Peyer's patch (tissue), 4 donors: ENCODE data around the gene DIS3L2. TPM values are rescaled to one million over a fixed set of nuclear protein-coding genes. Genes with fewer than 3 reads are reported as not detected.

ENCODE experiments used
- DNase-seq, 3 donors: peaks; one replicate each; pipeline ENCODE4 v3.0.0-alpha.2; 2017 to 2019
- H3K27ac ChIP-seq, 4 donors: fragments of 200-600 bp; sonication (generic); one replicate each; pipeline ENCODE4 v1.5.1; 2016 to 2019
- H3K27me3 ChIP-seq, 2 donors: fragments of 200-600 bp; sonication (generic); one replicate each; pipeline ENCODE4 v1.5.1; 2019
- H3K36me3 ChIP-seq, 3 donors: fragments of 200-600 bp; sonication (generic); one replicate each; pipeline ENCODE4 v1.5.1; 2016 to 2019
- H3K4me1 ChIP-seq, 4 donors: fragments of 200-600 bp; sonication (generic); one replicate each; pipeline ENCODE4 v1.5.1; 2016 to 2019
- H3K4me3 ChIP-seq, 4 donors: fragments of 200-600 bp; sonication (generic); 1 replicate in 3 of 4; 2 replicates in 1 of 4; pipeline ENCODE4 v1.5.1; 2016 to 2019; ENCODE audit warnings: mild to moderate bottlenecking in 1 of 4
- H3K9me3 ChIP-seq, 4 donors: fragments of 200-600 bp; sonication (generic); one replicate each; pipeline ENCODE4 v1.5.1; 2016 to 2019; ENCODE audit warnings: mild to moderate bottlenecking in 1 of 4
- POLR2A ChIP-seq, 2 donors: fragments of 450-650 bp; IDR thresholded peaks; one replicate each; pipeline ENCODE4 v1.5.1; 2017; ENCODE audit warnings: antibody characterized with exemption in 2 of 2, mild to moderate bottlenecking in 2 of 2, moderate library complexity in 2 of 2
- total RNA-seq, 4 donors: library from RNA; depleted of rRNA; stranded (reverse); fragments of >200 nt; gene quantifications; one replicate each; pipeline ENCODE4 v1.1.0, GENCODE V29; 2016
- TF ChIP-seq, protein P1 (sequence below), 6 experiments: fragments of 450-650 bp in 4 of 6; fragments of 200-600 bp in 2 of 6; sonication (generic) in 1 of 6; IDR thresholded peaks; one replicate each; pipeline ENCODE4 v1.5.1; 2017 to 2019; ENCODE audit warnings: antibody characterized with exemption in 6 of 6, mild to moderate bottlenecking in 3 of 6, moderate library complexity in 1 of 6

The DIS3L2 gene
- total RNA-seq, 4 donors from 2014 or later: 26.4 to 147 (median 58.3) TPM

DNA sequence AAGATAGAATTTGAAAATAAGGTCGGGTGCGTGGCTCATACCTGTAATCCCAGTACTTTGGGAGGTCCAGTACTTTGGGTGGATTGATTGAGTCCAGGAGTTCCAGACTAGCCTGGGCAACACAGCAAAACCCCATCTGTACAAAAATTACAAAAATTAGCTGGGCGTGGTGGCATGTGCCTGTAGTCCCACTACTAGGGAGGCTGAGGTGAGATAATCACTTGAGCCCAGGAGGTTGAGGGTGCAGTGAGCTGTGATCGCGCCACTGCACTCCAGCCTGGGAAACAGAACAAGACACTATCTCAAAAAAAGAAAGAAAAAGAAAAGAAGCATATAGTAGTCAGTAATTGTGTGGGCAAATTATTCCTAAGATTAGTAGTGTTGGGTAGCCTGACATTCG, 222.8 kb downstream of the DIS3L2 start:
- DNase-seq: no peak
- H3K36me3 ChIP-seq: no peaks in the 10 kb centered on the region
- no peaks in the 10 kb centered on the region for H3K27me3 ChIP-seq
- no peak overlapping the region for H3K4me3 ChIP-seq
- no peaks in the 10 kb centered on the region for H3K4me1 ChIP-seq
- no peaks in the 10 kb centered on the region for H3K9me3 ChIP-seq
- no peak for TF ChIP-seq POLR2A (IDR thresholded peaks at IDR 0.05)
- TF ChIP-seq, protein P1, sequence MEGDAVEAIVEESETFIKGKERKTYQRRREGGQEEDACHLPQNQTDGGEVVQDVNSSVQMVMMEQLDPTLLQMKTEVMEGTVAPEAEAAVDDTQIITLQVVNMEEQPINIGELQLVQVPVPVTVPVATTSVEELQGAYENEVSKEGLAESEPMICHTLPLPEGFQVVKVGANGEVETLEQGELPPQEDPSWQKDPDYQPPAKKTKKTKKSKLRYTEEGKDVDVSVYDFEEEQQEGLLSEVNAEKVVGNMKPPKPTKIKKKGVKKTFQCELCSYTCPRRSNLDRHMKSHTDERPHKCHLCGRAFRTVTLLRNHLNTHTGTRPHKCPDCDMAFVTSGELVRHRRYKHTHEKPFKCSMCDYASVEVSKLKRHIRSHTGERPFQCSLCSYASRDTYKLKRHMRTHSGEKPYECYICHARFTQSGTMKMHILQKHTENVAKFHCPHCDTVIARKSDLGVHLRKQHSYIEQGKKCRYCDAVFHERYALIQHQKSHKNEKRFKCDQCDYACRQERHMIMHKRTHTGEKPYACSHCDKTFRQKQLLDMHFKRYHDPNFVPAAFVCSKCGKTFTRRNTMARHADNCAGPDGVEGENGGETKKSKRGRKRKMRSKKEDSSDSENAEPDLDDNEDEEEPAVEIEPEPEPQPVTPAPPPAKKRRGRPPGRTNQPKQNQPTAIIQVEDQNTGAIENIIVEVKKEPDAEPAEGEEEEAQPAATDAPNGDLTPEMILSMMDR (IDR thresholded peaks at IDR 0.05): no peak
- H3K27ac ChIP-seq: no peak overlapping the region

DNA sequence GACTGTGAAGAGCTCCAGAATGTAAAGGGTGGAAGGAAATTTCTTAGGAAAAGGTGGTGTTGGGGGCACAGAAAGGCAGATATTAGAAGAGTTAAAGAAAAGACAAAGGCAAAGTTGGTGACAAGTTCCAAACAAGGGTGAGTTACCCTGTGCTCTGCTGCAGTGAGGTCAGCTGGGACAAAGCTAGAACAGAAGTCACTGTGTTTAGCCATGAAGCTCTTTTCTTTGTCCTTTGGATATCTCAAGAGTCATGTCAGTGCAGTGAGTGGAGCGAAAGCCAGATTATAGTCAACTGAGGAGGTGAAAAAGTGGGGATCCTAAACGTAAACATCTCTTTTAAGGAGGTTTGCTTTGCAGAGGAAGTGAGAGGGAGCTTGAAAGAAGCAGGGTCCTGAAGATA, 229.3 kb downstream of the DIS3L2 start:
- no peak for TF ChIP-seq POLR2A (IDR thresholded peaks at IDR 0.05)
- TF ChIP-seq, protein P1 (IDR thresholded peaks at IDR 0.05): no peak
- no peak overlapping the region for H3K4me3 ChIP-seq
- no peak for DNase-seq

DNA sequence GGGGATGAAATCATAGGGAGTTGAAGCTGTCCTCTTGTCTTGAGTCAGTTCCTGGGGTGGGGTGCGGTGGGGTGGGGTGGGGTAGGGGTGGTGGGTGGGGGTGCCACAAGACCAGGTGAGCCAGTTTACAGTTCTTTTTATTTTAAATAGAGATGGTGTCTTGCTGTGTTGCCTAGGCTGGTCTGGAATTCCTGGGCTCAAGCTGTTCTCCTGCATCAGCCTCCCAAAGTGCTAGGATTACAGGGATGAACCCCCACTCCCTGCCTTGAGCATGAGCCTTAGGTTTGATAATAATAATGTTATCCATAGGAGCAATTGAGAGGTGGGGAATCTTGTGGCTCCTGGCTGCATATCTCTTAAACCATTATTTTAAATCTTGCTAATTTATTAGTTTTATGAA, 234.0 kb downstream of the DIS3L2 start:
- H3K36me3 ChIP-seq: no peaks in the 10 kb centered on the region

More for the DNA sequence above, 229.3 kb downstream of the DIS3L2 start:
- Histone ChIP-seq H3K9me3 (peaks cover 0 to 10% (median 0%) of the 10 kb centered on the region in 4 donors), H3K27ac (no peak overlapping the region), H3K4me1 (no peaks in the 10 kb centered on the region), H3K36me3 (no peaks in the 10 kb centered on the region), H3K27me3 (no peaks in the 10 kb centered on the region)

DNA sequence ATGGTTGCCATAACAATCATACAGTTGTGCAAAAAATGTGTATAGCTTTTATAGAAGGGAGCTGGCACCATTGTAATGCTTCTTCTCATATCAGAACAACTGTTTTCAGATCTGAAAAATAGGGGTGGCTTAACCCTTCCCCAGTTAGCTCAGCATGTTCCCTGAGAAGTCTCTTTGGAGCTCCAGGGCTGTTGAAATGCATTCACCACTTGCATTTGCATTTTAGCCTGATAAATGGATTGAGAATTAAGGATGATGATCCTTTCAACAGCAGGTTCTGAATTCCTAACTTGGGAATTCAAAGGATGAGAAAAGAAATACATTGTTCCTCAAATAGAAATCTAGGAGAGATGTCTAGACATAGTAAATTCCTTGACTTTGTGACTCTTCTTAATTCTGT, 235.3 kb downstream of the DIS3L2 start:
- H3K36me3 ChIP-seq: no peaks in the 10 kb centered on the region
- H3K27ac ChIP-seq: no peak overlapping the region
- H3K4me3 ChIP-seq: no peak overlapping the region
- DNase-seq: no peak
- H3K27me3 ChIP-seq: no peaks in the 10 kb centered on the region
- no peaks in the 10 kb centered on the region for H3K4me1 ChIP-seq
- peaks cover 0 to 10% (median 0%) of the 10 kb centered on the region in 4 donors for H3K9me3 ChIP-seq
- TF ChIP-seq POLR2A (IDR thresholded peaks at IDR 0.05): no peak
- TF ChIP-seq, protein P1 (IDR thresholded peaks at IDR 0.05): no peak

More for the DNA sequence above, 234.0 kb downstream of the DIS3L2 start:
- Histone ChIP-seq H3K27me3 (no peaks in the 10 kb centered on the region), H3K9me3 (peaks cover 0 to 10% (median 0%) of the 10 kb centered on the region in 4 donors), H3K4me3 (no peak overlapping the region), H3K4me1 (no peaks in the 10 kb centered on the region), H3K27ac (no peak overlapping the region)
- TF ChIP-seq POLR2A (IDR thresholded peaks at IDR 0.05): no peak
- TF ChIP-seq, protein P1 (IDR thresholded peaks at IDR 0.05): no peak
- DNase-seq: no peak

DNA sequence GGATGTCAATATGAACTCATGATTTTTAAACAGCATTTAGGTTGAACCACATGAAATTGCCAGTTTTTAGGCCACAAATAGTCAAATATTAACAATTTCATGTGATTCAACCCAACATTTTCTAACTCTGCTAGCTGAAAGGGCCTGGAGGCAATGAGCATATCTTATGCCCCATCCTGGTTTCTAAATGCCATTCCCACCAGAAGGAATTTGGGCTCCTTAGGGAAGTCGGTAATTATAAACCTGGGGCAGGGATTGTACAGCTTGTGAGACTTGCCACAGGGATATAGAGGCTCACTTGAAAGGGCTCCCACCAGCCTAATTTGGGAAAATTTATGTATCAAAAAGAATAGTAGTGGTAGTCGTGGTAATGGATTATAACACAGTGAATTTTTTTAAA, 238.7 kb downstream of the DIS3L2 start:
- Histone ChIP-seq H3K27me3 (no peaks in the 10 kb centered on the region), H3K4me1 (no peaks in the 10 kb centered on the region), H3K27ac (no peak overlapping the region), H3K4me3 (no peak overlapping the region), H3K9me3 (peaks cover 0 to under 1% (median 0%) of the 10 kb centered on the region in 4 donors), H3K36me3 (no peaks in the 10 kb centered on the region)
- TF ChIP-seq POLR2A (IDR thresholded peaks at IDR 0.05): no peak
- TF ChIP-seq, protein P1 (IDR thresholded peaks at IDR 0.05): no peak
- no peak for DNase-seq
